ENCODE measurements around the gene OR2M7. TPM values are rescaled to one million over a fixed set of nuclear protein-coding genes. Genes with fewer than 3 reads are reported as not detected.
A peak's percentile ranks its signal among the peaks of the same experiment; 100 is the strongest.
"Not testable (repeated sequence)": the region's sequence is repeated elsewhere in the genome, so short reads cannot be mapped to it uniquely, and the experiment has no call there.

OR2M7 gene
- total and polyA plus RNA-seq, 8 donors, result not detected

GRCh38 chr1:248359415-248359814, 35.0 kb upstream of the OR2M7 start:
- H3K4me1 ChIP-seq, result no peaks in the 10 kb centered on the region
- H3K9me3 ChIP-seq, result no peaks in the 10 kb centered on the region
- DNase-seq, result no peak
- intact Hi-C loops (cut with DNase I), result no loop called here
- no peak overlapping the region for H3K27ac ChIP-seq
- TF ChIP-seq CTCF (IDR thresholded peaks at IDR 0.05), result no peak
- 58 to 74% methylated on average over 3 of the region's 3 CpGs for WGBS, 2 donors
- H3K36me3 ChIP-seq, result no peaks in the 10 kb centered on the region
- ATAC-seq, result no peak
- no peak for FAIRE-seq
- no peaks in the 10 kb centered on the region for H3K27me3 ChIP-seq
- no peak overlapping the region for H3K4me3 ChIP-seq

- H3K27me3 ChIP-seq, result no peaks in the 10 kb centered on the region
- H3K4me3 ChIP-seq, result no peak within 1 kb of the TSS
- ATAC-seq (no peak), DNase-seq (no peak), FAIRE-seq (no peak)
- no peaks in the 10 kb centered on the region for H3K4me1 ChIP-seq
- H3K27ac ChIP-seq, result no peak within 1 kb of the TSS
- intact Hi-C loops (cut with DNase I), result no loop called here
- no peak for TF ChIP-seq CTCF (IDR thresholded peaks at IDR 0.05)
- no peaks in the 10 kb centered on the region for H3K9me3 ChIP-seq
- 51 to 68% methylated on average over 4 of the region's 4 CpGs for WGBS, 2 donors
- H3K36me3 ChIP-seq, result no peaks in the 10 kb centered on the region
Measured at GRCh38 chr1:248348475-248348874, 24.1 kb upstream of the OR2M7 start, which contains the start of gene OR14C36. Gene OR14C36, plus strand, starts transcription at chr1:248348775. Its CDS starts 0 bp downstream, at chr1:248348775.

- intact Hi-C loops (cut with DNase I), result no loop called here
- H3K36me3 ChIP-seq, result no peaks in the 10 kb centered on the region
- no peaks in the 10 kb centered on the region for H3K9me3 ChIP-seq
- H3K27ac ChIP-seq, result no peak overlapping the region
- no peaks in the 10 kb centered on the region for H3K27me3 ChIP-seq
- H3K4me1 ChIP-seq, result no peaks in the 10 kb centered on the region
- ATAC-seq, result no peak
- FAIRE-seq, result no peak
- TF ChIP-seq CTCF (IDR thresholded peaks at IDR 0.05), result no peak
- WGBS, 2 donors, result 26 to 45% methylated on average over 3 of the region's 3 CpGs
- DNase-seq, result no peak
- no peak overlapping the region for H3K4me3 ChIP-seq
Measured at GRCh38 chr1:248343451-248343850, 19.1 kb upstream of the OR2M7 start.

GRCh38 chr1:248316796-248317195, 7.6 kb downstream of the OR2M7 start:
- no peak for DNase-seq
- TF ChIP-seq CTCF (IDR thresholded peaks at IDR 0.05), result no peak
- ATAC-seq, result no peak
- Histone ChIP-seq H3K36me3 (no peaks in the 10 kb centered on the region), H3K4me3 (no peak overlapping the region), H3K27ac (no peak overlapping the region), H3K4me1 (no peaks in the 10 kb centered on the region), H3K9me3 (no peaks in the 10 kb centered on the region), H3K27me3 (no peaks in the 10 kb centered on the region)
- WGBS, 2 donors, result 70 to 77% methylated on average over 11 of the region's 11 CpGs
- intact Hi-C loops (cut with DNase I), result no loop called here
- FAIRE-seq, result no peak

- H3K4me1 ChIP-seq; H3K4me3 ChIP-seq; intact Hi-C loops (cut with DNase I); H3K27me3 ChIP-seq; ATAC-seq; H3K27ac ChIP-seq; H3K36me3 ChIP-seq; H3K9me3 ChIP-seq; FAIRE-seq: not testable (repeated sequence)
- 70 to 79% methylated on average over 15 of the region's 15 CpGs for WGBS, 2 donors
- peak in 1 of 6 donors; percentile 41 for DNase-seq
Measured at GRCh38 chr1:248306740-248307139, 17.6 kb downstream of the OR2M7 start.
